ENCODE data around the gene GFI1B.

GRCh38 chr9:132993511-132993939 lies 15.0 kb downstream of the GFI1B start:
- TF ChIP-seq EP300 (IDR thresholded peaks at IDR 0.05) (no peak), POLR2A (IDR thresholded peaks at IDR 0.05) (no peak)
- TF ChIP-seq, protein P1, sequence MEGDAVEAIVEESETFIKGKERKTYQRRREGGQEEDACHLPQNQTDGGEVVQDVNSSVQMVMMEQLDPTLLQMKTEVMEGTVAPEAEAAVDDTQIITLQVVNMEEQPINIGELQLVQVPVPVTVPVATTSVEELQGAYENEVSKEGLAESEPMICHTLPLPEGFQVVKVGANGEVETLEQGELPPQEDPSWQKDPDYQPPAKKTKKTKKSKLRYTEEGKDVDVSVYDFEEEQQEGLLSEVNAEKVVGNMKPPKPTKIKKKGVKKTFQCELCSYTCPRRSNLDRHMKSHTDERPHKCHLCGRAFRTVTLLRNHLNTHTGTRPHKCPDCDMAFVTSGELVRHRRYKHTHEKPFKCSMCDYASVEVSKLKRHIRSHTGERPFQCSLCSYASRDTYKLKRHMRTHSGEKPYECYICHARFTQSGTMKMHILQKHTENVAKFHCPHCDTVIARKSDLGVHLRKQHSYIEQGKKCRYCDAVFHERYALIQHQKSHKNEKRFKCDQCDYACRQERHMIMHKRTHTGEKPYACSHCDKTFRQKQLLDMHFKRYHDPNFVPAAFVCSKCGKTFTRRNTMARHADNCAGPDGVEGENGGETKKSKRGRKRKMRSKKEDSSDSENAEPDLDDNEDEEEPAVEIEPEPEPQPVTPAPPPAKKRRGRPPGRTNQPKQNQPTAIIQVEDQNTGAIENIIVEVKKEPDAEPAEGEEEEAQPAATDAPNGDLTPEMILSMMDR (IDR thresholded peaks at IDR 0.05), result no peak
